HG02763 (cell line): Measurements from ENCODE around the gene ARHGEF7.

ENCODE experiments used
- ATAC-seq: cut with Tn5 transposase; IDR thresholded peaks from one replicate; pipeline ENCODE4 v1.9.1; 2021; ENCODE audit warnings: mild to moderate bottlenecking, moderate library complexity; ENCODE audit not compliant: unreplicated experiment

Gene ARHGEF7

GRCh38 chr13:111319998-111320911 lies 205.1 kb downstream of the ARHGEF7 start, which contains the start of gene TEX29:
TEX29 (plus strand) TSS chr13:111320642; CDS start chr13:111320891, 249 bp downstream.
- no peak for ATAC-seq

- ATAC-seq = no peak
These were observed 207.1 kb downstream of the ARHGEF7 start for GRCh38 chr13:111322001-111322915.

GRCh38 chr13:111322916-111323331 lies 207.8 kb downstream of the ARHGEF7 start:
- no peak for ATAC-seq

- ATAC-seq = no peak
These were observed 208.4 kb downstream of the ARHGEF7 start for GRCh38 chr13:111323549-111323948.

- no peak for ATAC-seq
These were observed 209.0 kb downstream of the ARHGEF7 start for GRCh38 chr13:111323950-111324651.

- no peak for ATAC-seq
These were observed 209.6 kb downstream of the ARHGEF7 start for GRCh38 chr13:111324736-111325135.

- no peak for ATAC-seq
These were observed 210.2 kb downstream of the ARHGEF7 start for GRCh38 chr13:111325146-111325890.

GRCh38 chr13:111325941-111326620 lies 211.0 kb downstream of the ARHGEF7 start:
- no peak for ATAC-seq

- ATAC-seq = no peak
These were observed 211.5 kb downstream of the ARHGEF7 start for GRCh38 chr13:111326621-111326965.

- no peak for ATAC-seq
These were observed 212.0 kb downstream of the ARHGEF7 start for GRCh38 chr13:111326981-111327642.

- ATAC-seq = no peak
These were observed 212.8 kb downstream of the ARHGEF7 start for GRCh38 chr13:111327730-111328573.

- ATAC-seq = no peak
These were observed 213.7 kb downstream of the ARHGEF7 start for GRCh38 chr13:111328574-111329410.

- no peak for ATAC-seq
These were observed 214.5 kb downstream of the ARHGEF7 start for GRCh38 chr13:111329641-111330040.

GRCh38 chr13:111330066-111330610 lies 215.0 kb downstream of the ARHGEF7 start:
- ATAC-seq = no peak

GRCh38 chr13:111335298-111335697 lies 220.2 kb downstream of the ARHGEF7 start:
- ATAC-seq = no peak

GRCh38 chr13:111336666-111337065 lies 221.6 kb downstream of the ARHGEF7 start:
- no peak for ATAC-seq

- no peak for ATAC-seq
These were observed 222.1 kb downstream of the ARHGEF7 start for GRCh38 chr13:111337206-111337605.
